Astrocyte of the spinal cord (primary cell): ENCODE results near the gene SERPING1.
A peak's percentile ranks its signal among the peaks of the same experiment; 100 is the strongest.

Experiments
- DNase-seq: peaks from one replicate; pipeline ENCODE4 v3.0.0; 2011; ENCODE audit warnings: low read depth, low spot score
- H3K4me3 ChIP-seq: 2 replicates; pipeline ENCODE4 v1.5.1; 2011; ENCODE audit warnings: low read depth, mild to moderate bottlenecking, low read length, moderate library complexity
- in situ Hi-C: cut with HindIII; loops from 2 replicates; pipeline ENCODE4 v1.10.0; 2017; ENCODE audit warnings: low sequenced_read_pairs
- TF ChIP-seq, protein P1 (sequence below): IDR thresholded peaks from 2 replicates; pipeline ENCODE4 v1.5.1; 2012; ENCODE audit warnings: low read depth, mild to moderate bottlenecking, low read length, inconsistent platforms

Gene SERPING1

DNA sequence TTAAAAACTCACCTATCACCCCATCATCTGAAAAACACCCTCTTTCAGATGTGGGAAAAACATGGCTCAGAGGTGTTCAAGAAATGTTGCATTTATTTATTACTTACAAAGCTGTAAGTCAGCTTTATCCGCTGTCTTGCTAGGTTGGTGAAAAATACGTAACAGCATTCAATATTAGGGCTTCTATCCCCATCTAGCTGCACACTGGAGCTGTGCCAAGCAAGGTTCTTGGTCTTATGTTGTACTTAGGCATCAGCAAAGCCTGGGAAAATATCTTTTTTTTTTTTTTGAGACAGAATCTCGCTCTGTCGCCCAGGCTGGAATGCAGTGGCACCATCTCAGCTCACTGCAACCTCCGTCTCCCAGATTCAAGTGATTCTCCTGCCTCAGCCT lies 7.5 kb downstream of the SERPING1 start:
- in situ Hi-C loops: no loop called here
- H3K4me3 ChIP-seq: no peak overlapping the region
- TF ChIP-seq, protein P1, sequence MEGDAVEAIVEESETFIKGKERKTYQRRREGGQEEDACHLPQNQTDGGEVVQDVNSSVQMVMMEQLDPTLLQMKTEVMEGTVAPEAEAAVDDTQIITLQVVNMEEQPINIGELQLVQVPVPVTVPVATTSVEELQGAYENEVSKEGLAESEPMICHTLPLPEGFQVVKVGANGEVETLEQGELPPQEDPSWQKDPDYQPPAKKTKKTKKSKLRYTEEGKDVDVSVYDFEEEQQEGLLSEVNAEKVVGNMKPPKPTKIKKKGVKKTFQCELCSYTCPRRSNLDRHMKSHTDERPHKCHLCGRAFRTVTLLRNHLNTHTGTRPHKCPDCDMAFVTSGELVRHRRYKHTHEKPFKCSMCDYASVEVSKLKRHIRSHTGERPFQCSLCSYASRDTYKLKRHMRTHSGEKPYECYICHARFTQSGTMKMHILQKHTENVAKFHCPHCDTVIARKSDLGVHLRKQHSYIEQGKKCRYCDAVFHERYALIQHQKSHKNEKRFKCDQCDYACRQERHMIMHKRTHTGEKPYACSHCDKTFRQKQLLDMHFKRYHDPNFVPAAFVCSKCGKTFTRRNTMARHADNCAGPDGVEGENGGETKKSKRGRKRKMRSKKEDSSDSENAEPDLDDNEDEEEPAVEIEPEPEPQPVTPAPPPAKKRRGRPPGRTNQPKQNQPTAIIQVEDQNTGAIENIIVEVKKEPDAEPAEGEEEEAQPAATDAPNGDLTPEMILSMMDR: no peak
- no peak for DNase-seq

DNA sequence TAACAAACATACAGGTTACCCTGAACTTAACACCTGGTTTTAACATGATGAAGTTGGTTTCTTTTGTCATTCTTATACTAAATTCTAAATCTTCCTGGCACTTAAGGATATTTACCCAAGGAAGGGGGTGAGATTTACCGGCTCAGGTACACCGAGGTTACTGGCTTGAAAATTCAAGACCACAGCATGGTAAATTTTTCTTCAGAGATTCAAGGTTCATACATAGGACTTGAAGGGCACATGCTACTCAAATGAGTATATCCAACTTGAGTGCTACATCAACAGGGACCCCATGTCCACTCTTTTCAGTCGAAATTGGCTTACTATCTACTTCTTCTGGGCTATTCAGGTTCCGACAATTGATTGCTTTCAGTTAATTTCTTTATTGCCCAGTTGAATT lies 12.7 kb downstream of the SERPING1 start:
- in situ Hi-C loops: no loop called here
- TF ChIP-seq, protein P1: no peak
- DNase-seq: no peak
- H3K4me3 ChIP-seq: no peak overlapping the region

GRCh38 chr11:57614234-57614772 lies 16.8 kb downstream of the SERPING1 start:
- TF ChIP-seq, protein P1: no peak
- in situ Hi-C loops: no loop called here
- no peak overlapping the region for H3K4me3 ChIP-seq
- no peak for DNase-seq

DNA sequence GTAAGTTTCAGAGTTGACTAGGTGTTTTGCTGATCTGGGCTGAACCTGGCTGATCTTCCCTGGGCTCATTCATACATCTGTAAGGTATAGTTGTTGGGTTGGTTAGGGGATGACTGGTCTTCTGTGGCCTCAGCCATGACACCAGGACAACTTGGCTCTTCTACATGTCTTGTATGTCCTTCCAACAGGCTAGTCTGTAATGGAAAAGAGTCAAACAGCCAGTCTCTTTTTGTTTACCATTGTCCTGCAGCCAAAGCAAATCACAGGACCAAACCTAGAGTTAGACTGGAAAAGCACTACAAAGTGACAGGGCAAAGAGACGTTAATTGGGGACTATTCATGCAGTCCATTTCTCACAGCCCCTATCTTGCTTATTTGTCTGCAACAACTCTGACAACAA lies 17.8 kb downstream of the SERPING1 start:
- no peak overlapping the region for H3K4me3 ChIP-seq
- in situ Hi-C loops: no loop called here
- TF ChIP-seq, protein P1: no peak
- DNase-seq: no peak

DNA sequence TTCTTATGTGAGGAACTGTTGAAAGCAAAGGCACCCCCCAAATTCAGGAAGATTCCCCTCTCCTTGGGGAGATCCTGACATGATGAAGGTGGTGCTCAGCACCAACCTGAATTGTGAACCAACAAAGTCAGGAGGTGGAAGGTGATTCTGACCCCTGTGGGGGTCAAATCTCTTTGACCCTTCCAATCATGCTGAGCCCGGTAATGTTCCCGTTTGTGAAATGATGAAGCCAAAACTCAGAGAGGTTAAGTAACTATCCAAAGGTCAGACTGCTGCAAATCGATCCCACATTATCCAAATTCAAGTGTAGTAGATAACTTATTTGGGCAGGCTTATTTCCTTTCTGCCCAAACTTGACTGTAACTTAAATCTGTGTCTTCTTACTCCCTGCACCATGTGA lies 19.1 kb downstream of the SERPING1 start:
- no peak for DNase-seq
- H3K4me3 ChIP-seq: no peak overlapping the region
- in situ Hi-C loops: no loop called here
- TF ChIP-seq, protein P1: no peak

- in situ Hi-C loops: no loop called here
- no peak for DNase-seq
- no peak overlapping the region for H3K4me3 ChIP-seq
- TF ChIP-seq, protein P1: no peak
These were observed 21.0 kb downstream of the SERPING1 start for GRCh38 chr11:57618438-57618837.

- TF ChIP-seq, protein P1: peak; percentile 15
- no peak overlapping the region for H3K4me3 ChIP-seq
- no peak for DNase-seq
- in situ Hi-C loops: no loop called here
These were observed 21.8 kb downstream of the SERPING1 start for GRCh38 chr11:57619331-57619730.
